Stomach smooth muscle (tissue), 2 donors: ENCODE data around the gene TMC8.

ENCODE experiments used
- H3K27ac ChIP-seq: one replicate; pipeline ENCODE4 v1.7.0; 2013; ENCODE audit warnings: mild to moderate bottlenecking, low read length, inconsistent platforms
- H3K27me3 ChIP-seq, 2 donors: one replicate each; pipeline ENCODE4 v1.7.0; 2013; ENCODE audit warnings: low read length in 2 of 2; ENCODE audit not compliant: insufficient read depth in 2 of 2, control insufficient read depth in 1 of 2
- H3K36me3 ChIP-seq, 2 donors: one replicate each; pipeline ENCODE4 v1.7.0; 2013; ENCODE audit warnings: low read length in 2 of 2; ENCODE audit not compliant: control insufficient read depth in 2 of 2, insufficient read depth in 2 of 2
- H3K4me1 ChIP-seq: one replicate; pipeline ENCODE4 v1.7.0; 2013; ENCODE audit warnings: low read length; ENCODE audit not compliant: control insufficient read depth, insufficient read depth
- H3K4me3 ChIP-seq, 2 donors: one replicate each; pipeline ENCODE4 v1.7.0; 2013; ENCODE audit warnings: low read length in 2 of 2
- H3K9ac ChIP-seq, 2 donors: one replicate each; pipeline ENCODE4 v1.7.0; 2013; ENCODE audit warnings: low read length in 2 of 2, mild to moderate bottlenecking in 1 of 2
- H3K9me3 ChIP-seq, 2 donors: one replicate each; pipeline ENCODE4 v1.7.0; 2013; ENCODE audit warnings: low read length in 2 of 2; ENCODE audit not compliant: control insufficient read depth in 2 of 2
- donor health status: healthy.
- donor health status: Pancreatic carcinoma.

The TMC8 gene

DNA sequence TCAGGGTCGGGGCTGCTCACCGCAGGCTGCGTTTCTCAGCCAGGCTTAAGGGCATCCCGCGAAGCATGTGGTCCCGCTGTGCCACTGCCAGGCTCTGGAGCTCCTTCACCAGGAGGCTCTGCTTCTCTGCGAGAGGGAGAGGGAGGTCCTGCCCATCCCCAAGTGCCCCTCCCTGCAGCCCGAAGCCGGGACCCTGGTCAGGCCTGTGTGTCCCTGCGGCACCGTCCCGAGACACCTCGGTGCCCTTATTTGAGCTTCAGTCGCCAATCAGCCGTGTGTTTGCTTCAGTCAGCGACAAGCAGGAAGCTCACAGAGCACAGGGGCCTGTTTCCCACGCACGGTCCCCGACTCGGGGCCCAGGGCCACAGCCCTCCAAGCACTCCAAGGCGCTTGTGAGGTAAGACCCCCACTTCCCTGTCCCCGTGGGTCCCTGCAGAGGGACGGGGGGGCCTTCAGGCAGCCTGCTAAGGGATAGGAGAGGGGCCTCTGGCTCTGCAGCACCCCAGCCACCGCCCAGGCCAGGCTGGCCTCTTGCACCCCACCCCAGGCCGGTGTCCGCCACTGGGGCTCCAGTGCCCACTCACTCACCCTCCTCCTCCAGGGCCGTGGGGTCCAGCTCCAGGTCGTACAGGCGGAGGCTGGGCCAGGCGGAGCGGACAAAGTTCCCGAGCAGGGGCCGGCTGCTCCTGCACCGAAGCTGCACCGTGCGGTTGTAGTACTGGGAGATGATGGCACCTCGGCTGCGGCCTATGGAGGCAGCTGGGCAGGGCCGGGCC lies 5.2 kb upstream of the TMC8 start:
- Histone ChIP-seq H3K27ac (no peak overlapping the region), H3K27me3 (peaks cover 6 to 18% of the 10 kb centered on the region in 2 donors), H3K4me1 (peaks cover 21% of the 10 kb centered on the region), H3K9me3 (no peaks in the 10 kb centered on the region), H3K9ac (no peak overlapping the region), H3K36me3 (no peaks in the 10 kb centered on the region), H3K4me3 (no peak overlapping the region)

DNA sequence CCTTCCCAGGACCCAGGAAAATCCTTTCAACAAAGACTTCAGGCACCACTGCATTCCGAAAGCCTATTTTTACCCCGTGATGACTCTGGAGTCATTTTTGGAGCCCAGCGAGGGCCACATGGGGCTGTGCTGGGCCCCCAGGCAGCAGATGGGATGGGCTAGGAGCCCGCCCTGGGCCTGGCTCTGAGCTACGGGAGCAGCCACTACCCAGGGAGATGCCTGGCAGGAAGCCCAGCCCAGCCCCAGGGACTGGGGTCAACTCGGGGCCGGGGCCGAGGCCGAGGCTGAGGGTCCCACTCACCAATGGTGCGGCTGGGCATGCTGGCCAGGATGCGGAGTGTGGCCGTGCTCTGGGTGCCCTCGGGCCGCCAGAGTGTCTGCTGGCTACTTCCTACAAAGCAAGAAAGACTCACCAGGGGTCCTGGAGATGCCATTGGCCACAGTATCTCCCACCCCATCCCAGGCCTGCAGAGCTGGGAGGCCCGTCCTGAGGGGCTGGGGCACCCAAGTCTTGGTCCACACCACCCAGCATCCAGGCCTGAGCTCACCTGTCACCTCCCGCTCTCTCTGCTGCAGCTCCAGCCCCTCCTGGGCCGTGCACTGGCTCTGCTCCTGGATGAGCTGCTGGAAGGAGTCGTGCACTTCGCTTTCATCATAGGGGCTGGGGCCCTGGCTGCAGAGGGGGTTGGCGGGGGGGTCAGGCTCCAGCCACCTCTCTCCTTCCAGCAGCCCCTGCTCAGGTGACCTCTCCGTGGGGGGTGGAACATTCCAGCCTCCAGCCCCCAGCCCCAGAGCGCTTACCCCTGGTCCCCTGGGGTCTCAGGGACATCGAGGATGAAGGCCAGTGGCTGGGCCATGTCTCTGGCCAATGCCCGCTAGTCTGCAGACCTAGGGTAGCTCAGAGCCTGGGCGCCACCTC lies 4.3 kb upstream of the TMC8 start:
- H3K27me3 ChIP-seq = peaks cover 11 to 27% of the 10 kb centered on the region in 2 donors
- peaks cover 22% of the 10 kb centered on the region for H3K4me1 ChIP-seq
- H3K36me3 ChIP-seq = no peaks in the 10 kb centered on the region
- H3K9me3 ChIP-seq = no peaks in the 10 kb centered on the region
- no peak overlapping the region for H3K4me3 ChIP-seq
- no peak overlapping the region for H3K9ac ChIP-seq
- no peak overlapping the region for H3K27ac ChIP-seq

DNA sequence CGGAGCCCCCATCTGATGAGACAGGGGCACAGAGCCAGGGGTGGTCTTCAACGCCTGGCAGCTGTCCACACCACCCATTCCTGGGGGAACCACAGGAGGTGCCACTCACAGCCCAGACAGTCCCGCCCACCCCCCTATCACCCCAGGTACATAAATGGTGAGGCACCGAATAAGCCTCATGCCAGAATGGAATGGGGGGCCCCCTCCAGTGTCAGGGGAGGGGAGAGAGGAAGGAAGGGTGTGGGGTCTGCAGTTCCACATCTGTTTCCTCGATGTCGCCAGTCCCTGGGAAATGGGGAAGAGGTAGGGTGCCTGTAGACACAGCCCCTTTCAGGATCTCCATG lies 3.7 kb upstream of the TMC8 start:
- Histone ChIP-seq H3K9ac (no peak overlapping the region), H3K9me3 (no peaks in the 10 kb centered on the region), H3K27me3 (peaks cover 11 to 31% of the 10 kb centered on the region in 2 donors), H3K36me3 (no peaks in the 10 kb centered on the region), H3K27ac (no peak overlapping the region), H3K4me3 (no peak overlapping the region), H3K4me1 (peaks cover 26% of the 10 kb centered on the region)

DNA sequence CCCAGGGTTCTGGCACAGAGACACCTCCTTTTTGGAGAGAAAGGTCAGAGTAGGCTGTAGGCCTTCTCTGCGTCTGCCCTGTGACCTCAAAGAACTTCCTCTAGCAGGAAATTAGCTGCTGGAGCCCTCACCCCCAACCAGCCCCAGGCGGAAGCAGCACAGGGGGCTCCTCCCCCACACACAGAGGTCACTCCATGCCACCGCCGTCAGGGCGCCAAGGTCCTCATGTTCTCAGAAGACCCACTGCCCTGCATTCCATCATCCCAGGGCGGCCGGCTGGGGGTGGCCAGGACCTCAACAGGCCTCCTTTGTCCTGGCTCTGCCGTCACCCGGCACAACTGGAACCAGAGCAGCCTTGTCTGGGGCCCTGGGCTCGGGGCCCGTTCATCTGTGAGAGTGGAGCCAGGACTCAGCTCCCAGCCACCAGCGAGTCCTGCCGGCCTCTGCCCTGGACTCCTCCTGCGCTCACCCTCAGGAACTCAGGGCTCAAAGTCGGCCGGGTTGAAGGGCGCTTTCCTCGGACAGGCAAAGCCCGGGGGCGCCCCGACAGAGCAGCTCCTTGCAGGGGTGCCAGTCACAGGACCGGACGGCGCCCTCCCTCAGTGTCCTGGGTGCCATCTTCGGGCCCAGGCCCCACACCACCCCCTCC lies 3.2 kb upstream of the TMC8 start:
- H3K27me3 ChIP-seq = peaks cover 12 to 35% of the 10 kb centered on the region in 2 donors
- peak overlapping the region; percentile 49 for H3K27ac ChIP-seq
- peaks cover 26% of the 10 kb centered on the region for H3K4me1 ChIP-seq
- H3K9me3 ChIP-seq = no peaks in the 10 kb centered on the region
- H3K9ac ChIP-seq = peak overlapping the region; percentile 38 to 51
- no peaks in the 10 kb centered on the region for H3K36me3 ChIP-seq
- peak overlapping the region; percentile 59 to 72 for H3K4me3 ChIP-seq

DNA sequence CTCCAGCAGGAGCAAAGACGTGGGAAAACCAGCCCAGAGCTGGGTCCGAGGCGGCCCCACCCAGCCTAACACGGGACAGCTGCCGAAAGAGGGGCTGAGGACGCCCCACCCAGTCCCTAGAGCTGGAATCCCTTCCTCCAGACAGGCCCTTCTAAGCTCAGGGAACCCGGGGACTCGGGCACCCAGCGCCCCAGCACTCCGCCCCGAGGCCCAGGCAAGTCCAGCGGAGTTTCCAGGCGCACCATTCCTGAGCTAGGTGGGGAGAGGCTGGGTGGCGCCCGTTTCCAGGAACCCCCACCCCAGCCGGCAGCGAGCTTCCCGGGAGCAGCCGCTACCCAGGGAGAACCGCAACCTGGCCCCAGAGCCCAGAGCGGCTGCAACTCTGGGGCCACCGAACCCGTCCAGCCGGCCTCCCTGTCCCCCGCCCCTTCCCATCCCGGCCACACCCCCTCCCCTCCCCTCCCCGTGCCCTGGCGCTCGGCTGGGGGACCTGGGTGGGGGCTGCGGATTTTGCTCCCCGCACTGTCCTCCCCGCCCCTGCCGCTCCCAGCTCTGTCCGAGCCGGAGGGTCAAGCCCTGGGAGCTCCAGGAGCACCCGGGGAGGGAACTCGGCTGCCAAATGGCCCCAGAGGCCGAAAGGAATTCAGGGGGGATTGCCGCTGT lies 2.6 kb upstream of the TMC8 start:
- Histone ChIP-seq H3K27me3 (peaks cover 15 to 37% of the 10 kb centered on the region in 2 donors), H3K27ac (peak overlapping the region; percentile 49), H3K9me3 (no peaks in the 10 kb centered on the region), H3K36me3 (no peaks in the 10 kb centered on the region), H3K9ac (peak overlapping the region; percentile 38 to 51), H3K4me1 (peaks cover 26% of the 10 kb centered on the region), H3K4me3 (peak overlapping the region; percentile 59 to 72)

DNA sequence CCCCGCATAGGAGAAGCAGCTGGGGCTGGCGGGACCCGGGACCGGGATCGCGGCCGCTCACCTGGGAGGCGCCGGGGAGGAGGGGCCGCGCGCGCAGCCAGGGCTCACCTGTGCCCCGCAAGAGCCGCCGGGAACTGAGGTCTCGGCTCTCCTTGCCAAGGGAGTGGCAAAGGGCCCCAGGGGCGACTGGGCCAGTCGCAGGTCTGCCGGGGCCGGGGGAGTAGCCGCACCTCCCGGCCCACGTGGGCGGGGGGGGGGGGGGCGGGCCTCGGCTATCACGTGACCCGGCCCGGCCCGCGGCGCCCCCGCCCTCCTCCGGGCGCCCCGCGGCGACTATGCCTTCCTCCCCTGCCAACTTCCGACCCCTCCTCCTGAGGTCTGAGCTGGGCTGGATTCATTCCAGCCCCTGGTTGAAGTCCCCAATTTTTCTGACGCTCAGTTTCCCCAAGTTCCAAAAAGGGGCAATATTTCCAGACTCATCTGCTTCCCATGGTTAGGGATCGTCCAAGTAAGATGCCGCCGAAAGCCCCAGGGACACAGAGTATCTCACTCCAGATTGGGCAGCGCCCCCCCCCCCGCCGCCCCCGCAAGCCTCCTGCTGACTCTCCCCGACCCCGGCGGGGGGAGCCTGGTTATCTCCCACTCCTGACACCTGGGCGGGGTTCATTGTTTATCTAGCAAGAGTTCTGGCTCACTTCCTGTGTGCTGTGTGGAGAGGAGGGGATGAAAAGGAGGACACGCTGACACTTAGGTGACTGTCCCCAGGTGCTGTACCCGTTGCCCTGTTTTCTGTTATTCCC lies 1.8 kb upstream of the TMC8 start, which contains the start of gene TMC6:
TMC6 (minus strand) TSS at position 205 of the 800 bp plus-strand sequence. CDS start 1,923 bp downstream, outside the sequence.
- Histone ChIP-seq H3K4me3 (peak within 1 kb of the TSS; percentile 59 to 72), H3K9ac (peak within 1 kb of the TSS; percentile 38 to 51), H3K27ac (peak within 1 kb of the TSS; percentile 49), H3K9me3 (no peaks in the 10 kb centered on the region), H3K36me3 (no peaks in the 10 kb centered on the region), H3K27me3 (peaks cover 15 to 37% of the 10 kb centered on the region in 2 donors), H3K4me1 (peaks cover 26% of the 10 kb centered on the region)

DNA sequence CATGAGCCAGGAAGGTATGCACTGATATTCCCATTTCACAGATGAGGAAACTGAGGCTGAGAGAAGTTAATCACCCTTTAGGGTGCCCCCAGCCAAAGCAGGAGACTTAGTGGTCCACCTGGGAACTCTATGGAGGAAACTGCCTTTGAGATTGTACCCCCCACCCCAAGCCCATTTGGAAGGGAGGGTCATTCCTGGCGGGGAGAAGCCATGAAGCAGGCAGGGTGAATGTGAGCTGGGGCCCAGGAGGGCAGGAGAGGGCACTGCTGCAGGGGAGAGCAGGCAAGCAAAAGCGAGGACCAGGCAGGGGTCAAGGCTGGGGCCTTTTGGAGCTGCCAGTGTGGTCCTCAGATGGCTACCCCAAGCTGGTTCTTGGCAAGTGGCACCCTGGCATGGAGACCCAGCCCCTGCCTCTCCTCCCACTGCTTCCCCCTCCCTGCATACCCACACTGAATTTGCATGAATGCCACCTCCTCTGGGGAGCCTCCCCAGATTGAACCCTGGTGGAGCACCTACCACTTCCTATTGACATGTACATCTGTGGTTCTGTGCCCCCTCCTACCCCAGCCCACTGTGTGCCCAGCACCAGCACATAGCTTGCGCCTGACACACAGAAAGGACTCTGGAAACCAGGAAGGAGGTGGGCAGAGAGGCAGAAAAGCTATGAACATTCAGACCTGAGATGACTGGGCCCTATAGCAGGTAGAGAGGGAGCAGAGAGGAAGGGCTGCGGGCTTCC lies 1.1 kb upstream of the TMC8 start:
- Histone ChIP-seq H3K9ac (no peak overlapping the region), H3K27ac (no peak overlapping the region), H3K4me3 (peak overlapping the region in 1 of 2 donors; percentile 58), H3K4me1 (peaks cover 26% of the 10 kb centered on the region), H3K36me3 (no peaks in the 10 kb centered on the region), H3K27me3 (peaks cover 17 to 40% of the 10 kb centered on the region in 2 donors), H3K9me3 (no peaks in the 10 kb centered on the region)

DNA sequence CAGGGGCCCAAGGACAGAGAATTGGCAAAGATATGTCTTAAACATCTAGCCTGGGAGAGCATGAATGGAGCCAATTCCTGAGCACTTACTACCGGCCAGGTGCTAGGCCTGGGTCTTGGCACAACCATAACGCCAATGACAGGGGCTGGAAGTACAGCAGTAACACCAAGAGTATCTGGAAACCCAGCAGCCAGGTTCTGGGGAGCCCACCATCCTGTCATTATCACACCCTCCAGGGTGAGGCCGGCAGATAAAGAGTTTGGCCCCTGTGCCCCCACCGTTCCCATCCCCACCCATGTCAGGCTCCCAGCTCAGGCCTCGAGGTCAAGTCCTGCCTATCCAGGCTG lies 508 bp upstream of the TMC8 start:
- H3K4me1 ChIP-seq = peaks cover 26% of the 10 kb centered on the region
- H3K36me3 ChIP-seq = no peaks in the 10 kb centered on the region
- H3K9me3 ChIP-seq = no peaks in the 10 kb centered on the region
- H3K27ac ChIP-seq = no peak overlapping the region
- no peak overlapping the region for H3K4me3 ChIP-seq
- peaks cover 17 to 40% of the 10 kb centered on the region in 2 donors for H3K27me3 ChIP-seq
- no peak overlapping the region for H3K9ac ChIP-seq
